HG02759 (cell line): ENCODE data around the gene SDC3.

ENCODE experiments used
- ATAC-seq: cut with Tn5 transposase; IDR thresholded peaks from one replicate; pipeline ENCODE4 v1.9.1; 2021; ENCODE audit warnings: mild to moderate bottlenecking, moderate library complexity; ENCODE audit not compliant: unreplicated experiment

Gene SDC3

GRCh38 chr1:30928789-30929134, 20.2 kb upstream of the SDC3 start:
- no peak for ATAC-seq

GRCh38 chr1:30928171-30928570, 19.6 kb upstream of the SDC3 start:
- ATAC-seq, result no peak

GRCh38 chr1:30927448-30927847, 18.9 kb upstream of the SDC3 start:
- ATAC-seq, result no peak

- ATAC-seq, result no peak
Measured at GRCh38 chr1:30923597-30923996, 15.0 kb upstream of the SDC3 start.

GRCh38 chr1:30920827-30921226, 12.3 kb upstream of the SDC3 start:
- no peak for ATAC-seq

- ATAC-seq, result no peak
Measured at GRCh38 chr1:30919025-30919881, 10.7 kb upstream of the SDC3 start.

- ATAC-seq, result no peak
Measured at GRCh38 chr1:30916296-30916695, 7.7 kb upstream of the SDC3 start.

- no peak for ATAC-seq
Measured at GRCh38 chr1:30915491-30916230, 7.1 kb upstream of the SDC3 start.

GRCh38 chr1:30914931-30915330, 6.4 kb upstream of the SDC3 start:
- ATAC-seq, result no peak

GRCh38 chr1:30914587-30914922, 6.0 kb upstream of the SDC3 start:
- ATAC-seq, result no peak

GRCh38 chr1:30912913-30913652, 4.5 kb upstream of the SDC3 start:
- no peak for ATAC-seq

GRCh38 chr1:30912224-30912623, 3.7 kb upstream of the SDC3 start:
- ATAC-seq, result no peak

GRCh38 chr1:30911059-30911954, 2.7 kb upstream of the SDC3 start:
- ATAC-seq, result no peak

GRCh38 chr1:30909365-30910068, 959 bp upstream of the SDC3 start:
- ATAC-seq, result no peak

- no peak for ATAC-seq
Measured at GRCh38 chr1:30908316-30908695, 252 bp downstream of the SDC3 start.

GRCh38 chr1:30907481-30908315, 860 bp downstream of the SDC3 start:
- no peak for ATAC-seq

- no peak for ATAC-seq
Measured at GRCh38 chr1:30906631-30907441, 1.7 kb downstream of the SDC3 start.

- ATAC-seq, result no peak
Measured at GRCh38 chr1:30905916-30906620, 2.5 kb downstream of the SDC3 start.
